Measurements from ENCODE around the gene APLN.
A peak's percentile ranks its signal among the peaks of the same experiment; 100 is the strongest.

The APLN gene

GRCh38 chrX:129659861-129660260 is 5.1 kb upstream of the APLN start:
- DNase-seq = no peak

DNA sequence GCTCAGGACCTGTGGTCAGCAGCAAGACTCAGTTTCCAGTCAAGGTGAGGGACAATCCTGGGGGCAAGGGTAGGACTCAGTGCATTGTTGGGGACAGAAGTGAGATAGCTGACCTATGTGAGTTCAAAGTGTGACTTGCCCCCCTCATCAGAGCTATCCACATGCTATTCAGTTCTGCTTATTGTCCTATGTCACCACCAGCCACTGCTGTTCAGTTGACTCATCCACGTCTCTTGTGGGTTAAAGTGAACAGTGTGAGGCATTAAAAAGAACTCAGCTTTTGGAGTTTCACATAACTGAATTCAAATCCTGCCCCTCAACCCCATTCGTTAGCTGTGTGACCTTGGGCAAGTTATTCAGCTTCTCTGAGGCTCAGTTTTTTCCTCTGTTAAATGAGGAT is 4.4 kb upstream of the APLN start:
- DNase-seq = no peak

- no peak for DNase-seq
Observed at GRCh38 chrX:129658429-129658828, 3.7 kb upstream of the APLN start.

DNA sequence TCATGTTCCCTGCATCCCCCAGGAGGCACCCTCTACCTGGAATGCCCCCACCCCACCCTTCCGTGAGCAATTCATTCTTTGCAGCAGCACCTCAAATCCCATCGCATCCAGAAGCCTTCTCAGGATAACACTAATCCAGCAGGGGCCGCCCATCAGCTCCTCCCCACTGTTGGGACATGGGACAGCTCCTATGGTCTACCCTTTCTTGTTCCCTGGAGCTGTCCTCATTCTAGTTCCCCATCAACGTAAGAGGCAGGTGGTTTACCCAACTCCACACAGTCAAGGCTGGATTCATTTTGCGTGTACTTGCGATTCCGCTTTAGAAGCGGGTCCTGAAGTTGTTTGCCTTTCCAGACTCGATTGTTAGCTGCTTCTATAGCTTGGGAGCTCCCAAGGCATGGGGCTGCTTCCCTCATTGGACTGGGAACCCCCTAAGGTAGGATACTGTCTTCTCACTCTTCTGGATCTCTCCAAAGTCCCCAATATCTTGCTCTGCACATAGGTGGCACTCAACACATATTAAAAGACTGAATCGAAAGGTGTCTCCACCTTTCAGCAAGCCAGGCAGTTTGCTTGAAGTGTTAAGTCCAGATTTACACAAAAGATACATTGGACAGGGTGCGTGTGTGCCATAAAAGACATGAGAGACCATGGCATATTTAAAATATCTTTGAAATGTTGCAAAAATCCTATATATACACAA is 942 bp upstream of the APLN start:
- no peak for DNase-seq

- no peak for DNase-seq
Observed at GRCh38 chrX:129653971-129654651, 645 bp downstream of the APLN start.

DNA sequence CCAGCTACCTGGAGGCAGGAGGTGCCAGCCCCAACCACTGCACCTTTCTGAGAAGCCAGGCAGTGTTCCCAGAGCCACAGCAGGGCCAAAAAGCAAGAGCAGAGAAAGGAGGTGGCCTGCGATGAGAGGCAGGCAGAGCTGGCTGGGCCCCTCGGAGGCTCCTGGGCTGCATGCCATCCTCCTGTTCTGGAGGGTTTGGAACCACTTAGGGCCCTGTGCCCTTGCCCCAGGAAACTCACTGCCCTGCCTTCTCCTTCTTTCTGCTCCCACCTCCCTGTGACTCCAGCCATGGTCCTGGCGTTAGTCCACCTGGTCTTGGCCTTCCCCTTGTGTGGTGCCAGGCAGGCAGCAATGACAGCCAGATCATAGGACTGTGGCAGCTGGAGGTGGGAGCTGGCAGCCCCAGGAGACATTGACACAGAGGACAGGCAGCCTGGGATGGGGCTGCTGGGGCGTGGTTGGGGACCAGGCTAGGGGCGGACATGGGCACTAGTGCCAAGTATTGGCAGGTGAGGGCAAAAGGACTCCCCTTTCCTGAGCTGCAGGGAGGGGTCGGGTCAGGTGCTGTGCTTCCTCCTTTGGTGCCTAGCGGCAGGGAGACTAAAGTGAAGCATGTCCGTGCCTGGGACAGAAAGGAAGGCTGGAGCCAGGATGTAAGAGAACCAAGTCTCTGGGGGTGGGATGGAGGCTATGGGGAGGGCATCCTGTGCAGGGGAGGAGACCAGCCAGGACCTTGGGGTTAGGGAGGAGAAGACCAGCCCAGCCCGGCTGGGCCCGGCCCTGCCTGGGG is 1.4 kb downstream of the APLN start:
- DNase-seq = no peak

DNA sequence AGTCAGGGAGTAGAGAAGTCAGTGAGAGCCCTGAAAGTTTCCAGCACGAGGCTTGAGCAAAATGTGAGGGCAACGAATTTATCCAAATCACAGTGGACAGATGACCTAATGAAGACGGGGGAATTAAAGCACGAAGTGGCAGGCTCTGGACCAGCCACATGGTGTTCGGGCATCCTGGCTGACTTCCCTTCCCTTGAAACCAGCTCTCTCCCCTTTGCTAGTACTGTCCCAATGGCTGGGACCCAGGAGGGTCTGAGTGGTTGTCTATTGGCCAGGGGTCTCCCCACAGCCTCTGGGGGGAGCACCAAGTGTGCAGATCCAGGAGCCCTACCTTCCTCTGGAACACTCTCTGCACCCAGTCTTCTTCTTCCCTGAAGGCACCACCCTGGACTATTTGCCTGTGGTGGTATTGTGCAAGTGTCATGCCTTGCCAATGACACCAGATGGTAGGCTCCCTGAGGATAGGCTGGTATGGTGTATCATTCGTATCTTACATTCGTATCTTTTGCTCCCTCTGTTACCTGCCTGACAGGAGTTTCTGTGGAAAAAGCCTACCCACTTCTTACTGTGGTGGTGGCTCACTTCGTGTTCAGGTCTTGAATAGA is 2.1 kb downstream of the APLN start:
- DNase-seq = no peak

- no peak for DNase-seq
Observed at GRCh38 chrX:129651756-129652564, 2.8 kb downstream of the APLN start.

DNA sequence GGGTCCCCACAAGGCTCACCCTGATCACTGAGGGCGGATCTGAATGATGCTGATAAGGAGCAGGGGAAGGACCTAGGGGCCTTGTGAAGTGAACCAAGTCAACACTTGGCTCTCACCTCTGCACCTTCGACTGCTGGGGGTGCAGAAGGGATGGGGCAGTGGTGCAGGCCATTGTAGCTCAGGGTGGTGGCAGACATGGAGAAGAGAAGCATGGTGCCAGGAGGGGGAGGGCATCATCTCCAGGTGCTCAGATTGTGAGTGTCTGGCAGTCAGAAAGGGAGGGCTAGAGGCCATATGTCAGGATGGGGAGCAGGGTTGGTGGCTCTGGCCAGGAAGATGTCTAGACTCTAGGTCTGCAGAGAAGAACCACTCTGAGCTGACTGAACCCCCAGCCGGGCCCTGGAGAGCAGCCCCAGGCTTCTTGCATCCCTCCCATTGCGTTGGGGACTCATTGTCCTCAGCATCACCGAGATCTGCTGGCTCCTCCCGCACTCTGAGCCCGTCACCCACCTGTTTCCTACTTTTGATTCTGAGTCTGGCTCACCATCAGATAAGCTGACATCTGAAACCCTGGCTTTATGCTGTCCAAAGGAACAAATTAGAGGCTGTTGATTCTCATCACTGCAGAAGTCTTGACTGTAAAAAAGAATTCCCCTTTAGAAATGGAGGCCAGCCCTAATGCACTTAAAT is 3.8 kb downstream of the APLN start:
- DNase-seq = no peak

GRCh38 chrX:129650183-129650689 is 4.5 kb downstream of the APLN start:
- no peak for DNase-seq

- no peak for DNase-seq
Observed at GRCh38 chrX:129649268-129650182, 5.2 kb downstream of the APLN start.

- no peak for DNase-seq
Observed at GRCh38 chrX:129648514-129649267, 6.1 kb downstream of the APLN start.

GRCh38 chrX:129647418-129648410 is 7.0 kb downstream of the APLN start:
- DNase-seq = no peak

DNA sequence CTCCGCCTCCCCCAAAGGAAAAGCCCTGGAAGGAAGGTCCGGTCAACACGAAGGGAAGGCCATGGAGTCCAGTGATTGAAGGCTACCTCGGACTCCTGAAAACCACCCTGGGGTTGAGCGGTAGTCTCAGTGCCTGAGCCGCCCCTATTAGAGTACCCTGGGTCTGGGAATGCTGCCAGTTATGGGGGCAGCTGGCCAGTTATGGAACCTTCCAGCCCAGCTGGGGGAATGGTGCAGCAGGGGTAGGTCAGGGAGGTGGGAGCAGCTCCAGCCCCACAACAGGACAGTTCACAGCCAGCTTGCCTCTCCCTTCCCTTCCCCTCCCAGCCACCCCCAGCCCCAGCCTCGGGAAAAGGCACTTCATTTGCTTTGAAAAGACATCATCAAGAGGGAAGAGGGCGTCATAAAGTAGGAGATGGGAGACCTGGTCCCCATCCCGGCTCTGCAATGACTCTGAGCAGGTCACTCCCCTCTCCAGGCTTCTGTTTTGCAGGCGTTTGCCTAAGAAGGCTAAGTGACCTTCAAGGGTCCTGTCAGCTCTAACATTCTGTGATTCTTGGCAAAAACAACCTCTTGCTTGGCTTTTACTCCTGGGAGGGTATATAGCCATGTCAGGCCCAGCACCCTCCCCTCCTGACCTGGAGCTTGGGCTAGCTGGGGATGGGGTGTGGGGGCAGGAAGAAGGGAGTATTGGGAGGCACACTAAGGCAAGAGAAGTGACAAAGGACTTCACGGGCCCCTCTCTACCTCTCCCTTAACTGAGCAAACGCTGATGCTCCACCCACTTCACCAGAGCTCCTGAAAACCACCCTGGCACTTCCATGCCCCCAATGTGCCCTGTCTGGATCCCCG is 8.0 kb downstream of the APLN start:
- DNase-seq = peak in 1 of 2 experiments; percentile 3

DNA sequence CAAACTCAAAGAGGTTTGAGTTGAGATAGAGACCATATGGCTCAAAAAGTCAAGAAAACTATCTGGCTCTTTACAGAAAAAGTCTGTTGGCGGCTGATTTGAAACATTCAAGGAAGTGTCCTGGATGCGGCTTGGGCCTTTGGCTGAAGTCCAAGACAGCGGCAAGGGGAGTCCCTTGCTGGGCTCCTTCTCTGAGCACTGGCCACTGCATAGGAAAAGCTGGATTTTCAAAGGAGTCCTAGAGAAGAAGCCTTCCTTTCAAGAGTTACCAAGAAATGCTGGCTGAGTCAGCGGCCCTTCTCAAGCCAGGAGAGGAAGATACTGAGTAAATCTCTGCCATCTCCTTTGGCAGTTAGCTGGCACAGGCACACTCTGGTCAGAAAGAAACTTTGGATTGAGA is 12.1 kb downstream of the APLN start:
- DNase-seq = no peak

- DNase-seq = no peak
Observed at GRCh38 chrX:129641941-129642340, 12.8 kb downstream of the APLN start.

GRCh38 chrX:129641469-129641868 is 13.3 kb downstream of the APLN start:
- DNase-seq = no peak

- no peak for DNase-seq
Observed at GRCh38 chrX:129640737-129641136, 14.0 kb downstream of the APLN start.
